HG03196 (cell line): Measurements from ENCODE around the gene PRPSAP1.
A peak's percentile ranks its signal among the peaks of the same experiment; 100 is the strongest.

ENCODE experiments used
- ATAC-seq: cut with Tn5 transposase; IDR thresholded peaks from one replicate; pipeline ENCODE4 v1.9.1; 2021; ENCODE audit not compliant: unreplicated experiment

The PRPSAP1 gene

GRCh38 chr17:76383546-76384221, 30.0 kb upstream of the PRPSAP1 start:
- ATAC-seq = peak; percentile 13

DNA sequence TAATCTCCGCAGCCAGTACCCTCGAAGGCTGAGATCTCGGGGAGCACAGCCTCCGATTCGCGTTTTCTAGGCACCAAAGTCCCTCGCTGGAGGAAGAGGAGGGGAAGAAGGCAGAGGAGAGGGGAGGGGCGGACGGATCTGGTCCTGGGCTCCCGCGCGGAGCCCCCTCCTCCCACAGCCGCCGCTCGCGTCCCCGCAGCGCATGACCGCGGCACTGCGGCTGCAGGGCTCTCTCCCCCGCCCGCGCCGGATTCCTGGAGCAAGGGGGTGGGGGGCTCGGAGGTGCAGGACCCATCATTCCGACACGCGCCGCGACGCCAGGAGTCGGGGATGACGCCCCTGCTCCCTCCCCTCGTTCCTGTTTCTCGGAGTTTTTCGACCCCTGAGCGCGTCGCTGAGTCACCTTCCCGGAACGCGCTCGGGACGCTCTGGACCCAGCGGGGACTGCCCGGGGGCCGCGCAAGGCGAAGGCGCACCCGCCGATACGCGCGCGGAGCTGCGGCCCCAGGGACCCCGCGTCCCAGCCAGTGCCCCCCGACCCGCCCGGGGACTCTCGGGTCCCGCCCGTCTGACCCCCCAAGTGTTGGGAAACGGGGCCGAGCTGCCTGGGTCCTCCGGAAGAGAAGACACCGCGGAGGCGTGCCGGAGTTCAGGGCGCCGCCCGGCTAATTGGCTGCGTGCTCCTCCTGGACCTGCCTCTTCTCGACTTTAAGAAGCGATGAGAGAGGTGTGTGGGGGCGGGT, 29.3 kb upstream of the PRPSAP1 start:
- no peak for ATAC-seq

GRCh38 chr17:76382351-76382802, 28.7 kb upstream of the PRPSAP1 start:
- ATAC-seq = no peak

DNA sequence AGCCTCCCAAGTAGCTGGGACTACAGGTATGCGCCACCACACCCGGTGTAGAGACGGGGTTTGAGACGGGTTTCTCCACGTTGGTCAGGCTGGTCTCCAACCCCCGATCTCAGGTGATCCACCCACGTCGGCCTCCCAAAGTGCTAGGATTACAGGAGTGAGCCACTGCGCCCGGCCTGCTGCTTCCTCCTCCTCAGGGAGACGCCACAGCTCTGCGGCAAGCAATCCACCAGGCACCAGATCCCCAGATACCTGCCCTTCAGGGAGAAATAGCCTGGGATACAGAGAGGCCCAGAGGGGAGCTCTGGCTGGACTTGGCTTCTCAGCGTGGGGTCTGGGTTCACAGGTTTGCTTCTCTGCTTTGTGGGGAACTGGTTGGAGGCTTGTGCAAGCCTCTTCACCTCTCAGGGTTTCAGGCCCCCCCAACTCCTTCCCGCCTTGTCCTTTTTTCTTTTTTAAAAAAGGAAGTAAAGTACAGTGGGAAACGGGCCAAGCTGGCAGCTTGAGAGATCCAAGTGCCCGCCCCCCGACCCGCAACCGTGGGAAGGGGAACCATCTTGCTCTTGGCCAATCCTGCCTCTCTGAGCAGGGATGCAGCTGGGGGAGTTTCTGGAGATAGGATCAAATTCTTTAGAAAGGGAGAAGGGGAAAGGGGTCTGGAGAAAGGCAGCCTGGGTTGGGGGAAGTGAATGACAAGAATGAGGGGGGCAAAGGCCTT, 28.1 kb upstream of the PRPSAP1 start:
- ATAC-seq = no peak

DNA sequence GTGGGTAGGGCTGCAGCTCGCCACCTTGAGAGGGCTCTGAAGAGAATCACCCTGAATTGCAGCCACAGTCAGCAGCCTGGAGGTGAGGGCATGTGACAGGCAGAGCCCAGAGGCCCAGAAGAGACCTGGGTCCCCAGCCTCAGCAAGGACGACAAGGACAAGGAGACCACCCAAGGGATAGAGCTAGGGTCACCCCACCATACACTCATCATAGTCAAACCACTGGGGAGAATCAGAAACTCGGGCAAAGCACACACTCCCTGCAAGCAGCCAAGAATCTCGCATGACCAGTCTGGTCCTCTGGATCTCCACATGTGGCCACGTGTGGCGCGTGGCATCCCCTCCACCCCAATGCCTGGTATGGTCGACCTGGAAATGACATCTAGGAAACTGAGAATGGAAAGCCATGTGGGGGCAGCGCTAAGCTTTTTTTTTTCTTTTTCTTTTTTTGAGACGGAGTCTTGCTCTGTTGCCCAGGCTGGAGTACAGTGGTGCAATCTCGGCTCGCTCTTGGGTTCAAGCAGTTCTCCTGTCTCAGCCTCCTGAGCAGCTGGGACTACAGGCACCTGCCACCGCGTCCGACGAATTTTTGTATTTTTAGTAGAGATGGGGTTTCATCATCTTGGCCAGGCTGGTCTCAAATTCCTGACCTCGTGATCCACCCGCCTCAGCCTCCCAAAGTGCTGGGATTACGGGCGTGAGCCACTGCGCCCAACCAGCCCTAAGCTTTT, 26.1 kb upstream of the PRPSAP1 start:
- ATAC-seq = no peak

GRCh38 chr17:76379275-76379641, 25.5 kb upstream of the PRPSAP1 start:
- ATAC-seq = no peak

GRCh38 chr17:76378548-76379274, 25.0 kb upstream of the PRPSAP1 start:
- no peak for ATAC-seq

DNA sequence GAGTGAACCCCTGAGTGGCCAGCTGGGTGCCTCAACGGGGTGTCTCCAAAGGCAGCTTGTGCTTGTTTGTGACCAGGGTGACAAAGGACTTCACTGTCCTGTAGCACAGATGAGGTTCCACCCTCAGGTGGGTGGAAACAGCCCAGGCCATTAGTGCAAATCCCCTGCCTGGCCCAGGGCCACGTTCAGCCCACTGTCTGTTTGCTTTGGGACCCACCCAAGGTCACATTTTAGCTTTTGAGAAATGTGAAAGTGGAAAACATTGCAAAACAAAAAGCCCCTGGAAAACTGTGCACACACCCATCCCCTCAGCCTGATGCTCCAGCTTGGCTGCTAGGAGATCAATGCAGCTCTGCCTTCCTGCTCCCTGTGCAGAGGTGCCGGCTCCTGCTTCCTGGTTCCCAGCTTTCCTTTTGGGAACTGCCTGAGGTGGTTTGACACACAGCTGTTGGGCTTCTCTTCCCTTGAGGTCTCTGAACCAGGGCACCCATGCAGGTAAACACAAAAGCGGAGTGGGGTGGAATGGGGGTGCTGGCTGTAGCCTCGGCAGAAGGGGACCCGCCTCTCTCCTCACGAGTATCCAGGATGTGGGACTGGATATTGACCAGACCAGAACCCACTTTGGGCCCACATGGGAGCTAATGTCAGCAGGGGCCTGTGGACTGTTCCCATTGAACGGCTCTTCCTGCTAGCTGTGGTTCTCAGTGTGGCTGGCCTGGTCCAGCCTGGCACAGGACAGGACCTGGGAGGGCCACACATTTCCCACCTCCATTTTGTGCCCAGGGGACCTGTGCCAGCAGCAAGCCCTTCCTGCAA, 22.8 kb upstream of the PRPSAP1 start:
- ATAC-seq = no peak

GRCh38 chr17:76371656-76372628, 18.2 kb upstream of the PRPSAP1 start:
- no peak for ATAC-seq

GRCh38 chr17:76370261-76370993, 16.7 kb upstream of the PRPSAP1 start:
- no peak for ATAC-seq

DNA sequence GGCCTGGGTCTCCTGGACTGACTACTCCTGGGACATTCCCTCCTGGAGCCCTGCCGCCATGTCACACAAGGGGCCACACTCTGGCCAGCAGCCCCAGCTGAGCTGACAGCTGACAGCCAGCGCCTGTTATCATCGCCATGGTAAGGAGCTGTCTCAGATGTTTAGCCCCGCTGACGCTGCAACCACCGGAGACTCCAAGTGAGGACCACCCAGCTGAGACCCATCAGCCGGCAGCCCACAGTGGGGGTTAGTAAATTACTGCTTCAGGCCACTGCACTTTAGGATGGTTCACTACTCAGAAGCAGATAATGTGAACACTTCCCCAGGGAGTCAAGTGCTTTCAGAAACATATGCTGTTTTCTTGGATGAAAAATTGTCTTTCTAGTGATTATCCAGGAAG, 16.1 kb upstream of the PRPSAP1 start:
- no peak for ATAC-seq

DNA sequence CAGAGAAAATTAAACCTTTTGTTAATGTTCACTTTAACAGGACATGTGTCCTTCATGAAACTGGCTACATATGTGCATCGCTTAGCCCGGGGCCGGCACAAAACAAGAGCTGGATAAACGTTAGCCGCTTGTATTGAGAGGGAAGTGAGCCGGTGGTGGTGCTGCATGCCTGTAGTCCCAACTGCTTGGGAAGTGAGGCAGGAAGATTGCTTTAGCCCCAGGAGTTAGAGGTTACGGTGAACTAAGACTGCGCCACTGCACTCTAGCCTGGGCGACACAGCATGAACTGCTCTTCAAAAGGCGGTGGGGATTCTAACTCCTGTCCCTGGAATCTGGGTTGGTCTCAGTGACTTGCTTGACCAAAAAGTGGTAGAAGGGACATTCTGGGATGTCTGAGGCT, 15.7 kb upstream of the PRPSAP1 start:
- ATAC-seq = no peak

GRCh38 chr17:76368545-76368944, 14.8 kb upstream of the PRPSAP1 start:
- no peak for ATAC-seq

DNA sequence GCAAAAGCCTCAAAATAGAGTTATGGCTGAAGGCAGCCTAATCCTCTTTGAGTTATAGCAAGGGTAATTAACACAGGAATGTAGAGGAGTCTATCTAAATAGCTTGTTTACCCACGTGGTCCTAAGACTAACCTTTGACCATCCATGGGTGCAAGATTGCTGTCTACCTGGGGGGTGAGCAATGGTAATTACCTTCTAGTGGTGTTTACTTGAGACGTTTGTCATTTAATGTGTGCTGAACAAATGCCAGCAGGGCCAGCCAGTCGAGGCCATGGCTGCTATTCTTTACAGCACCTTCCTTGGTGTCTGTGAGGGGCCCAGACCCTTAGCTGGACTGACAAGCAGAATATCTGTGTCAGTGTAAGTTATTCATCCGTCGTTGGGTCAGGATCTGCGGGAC, 13.9 kb upstream of the PRPSAP1 start:
- no peak for ATAC-seq

DNA sequence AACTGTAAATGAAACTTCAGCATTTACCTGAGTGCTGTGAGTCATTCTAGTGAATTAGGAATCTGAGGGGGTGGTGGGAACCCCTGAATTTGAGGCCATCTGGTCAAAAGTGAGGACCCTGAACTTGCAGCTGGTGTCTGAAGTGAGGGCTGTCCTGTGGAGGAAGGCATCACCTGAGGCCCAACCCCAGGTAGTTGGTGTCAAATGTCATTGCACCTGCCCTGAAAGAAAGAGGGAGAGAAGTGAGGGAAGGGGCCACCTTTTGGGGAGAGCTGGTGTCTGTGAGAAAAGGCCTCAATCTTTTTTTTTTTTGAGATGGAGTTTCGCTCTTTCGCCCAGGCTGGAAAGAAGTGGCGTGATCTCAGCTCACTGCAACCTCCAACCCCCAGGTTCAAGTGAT, 12.5 kb upstream of the PRPSAP1 start:
- no peak for ATAC-seq

DNA sequence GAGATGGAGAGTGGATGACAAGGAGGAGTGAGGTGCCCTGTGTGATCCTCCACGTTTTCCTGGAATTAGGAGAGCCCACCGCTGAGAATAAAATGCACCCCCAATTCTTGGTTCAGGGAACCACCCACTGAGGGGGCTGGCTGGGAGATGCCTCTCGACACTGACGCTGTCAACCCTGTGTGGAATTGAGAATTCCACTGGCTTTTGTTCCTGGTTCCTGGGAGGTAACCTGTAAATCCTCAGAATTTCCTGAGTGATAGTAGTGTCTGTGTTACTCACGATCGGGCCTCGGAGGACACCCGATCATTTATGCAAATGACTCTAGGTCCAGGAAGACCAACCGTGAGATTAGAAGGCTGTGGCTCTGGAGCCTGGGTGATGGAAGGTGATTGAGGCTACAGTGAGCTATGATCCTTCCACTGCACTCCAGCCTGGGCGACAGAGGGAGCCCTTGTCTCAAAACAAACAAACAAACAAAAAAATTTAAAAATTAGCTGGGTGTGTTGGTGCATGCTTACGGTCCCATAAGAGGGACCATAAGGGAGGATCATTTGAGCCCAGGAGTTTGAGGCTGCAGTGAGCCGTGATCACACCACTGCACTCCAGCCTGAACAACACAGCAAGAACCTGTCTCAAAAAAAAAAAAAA, 11.7 kb upstream of the PRPSAP1 start:
- no peak for ATAC-seq

- ATAC-seq = no peak
These were observed 9.6 kb upstream of the PRPSAP1 start for GRCh38 chr17:76363107-76363842.
